GM18499 (cell line): ENCODE measurements around the gene EXOC4.
"Not testable (repeated sequence)": the region's sequence is repeated elsewhere in the genome, so short reads cannot be mapped to it uniquely, and the experiment has no call there.

Source experiments
- ATAC-seq: cut with Tn5 transposase; IDR thresholded peaks from one replicate; pipeline ENCODE4 v1.9.1; 2021; ENCODE audit warnings: moderate number of reproducible peaks; ENCODE audit not compliant: insufficient read depth, unreplicated experiment

Gene EXOC4

GRCh38 chr7:133274265-133274664, 21.4 kb downstream of the EXOC4 start:
- no peak for ATAC-seq

DNA sequence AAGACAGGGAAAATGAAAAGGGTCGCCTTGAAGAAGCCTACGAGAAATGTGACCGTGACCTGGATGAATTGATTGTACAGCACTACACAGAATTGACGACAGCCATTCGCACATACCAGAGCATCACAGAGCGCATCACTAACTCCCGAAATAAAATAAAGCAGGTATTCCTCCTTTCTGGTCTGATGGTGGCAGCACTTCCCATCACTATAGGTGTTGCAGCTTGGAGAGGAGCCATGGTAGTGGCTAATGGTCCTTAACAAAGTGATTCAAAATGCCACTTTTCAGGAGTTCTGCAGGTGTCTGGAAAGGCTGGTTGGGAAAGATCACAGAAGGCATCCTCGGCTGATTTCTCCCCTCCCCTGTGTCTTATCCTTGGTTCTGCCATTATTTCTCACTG, 22.1 kb downstream of the EXOC4 start:
- ATAC-seq, result no peak

GRCh38 chr7:133275446-133276095, 22.7 kb downstream of the EXOC4 start:
- ATAC-seq, result no peak

DNA sequence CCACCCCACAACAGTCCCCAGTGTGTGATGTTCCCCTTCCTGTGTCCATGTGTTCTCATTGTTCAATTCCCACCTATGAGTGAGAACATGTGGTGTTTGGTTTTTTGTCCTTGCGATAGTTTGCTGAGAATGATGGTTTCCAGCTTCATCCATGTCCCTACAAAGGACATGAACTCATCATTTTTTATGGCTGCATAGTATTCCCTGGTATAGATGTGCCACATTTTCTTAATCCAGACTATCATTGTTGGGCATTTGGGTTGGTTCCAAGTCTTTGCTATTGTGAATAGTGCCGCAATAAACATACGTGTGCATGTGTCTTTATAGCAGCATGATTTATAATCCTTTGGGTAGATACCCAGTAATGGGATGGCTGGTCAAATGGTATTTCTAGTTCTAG, 26.1 kb downstream of the EXOC4 start:
- not testable (repeated sequence) for ATAC-seq

- no peak for ATAC-seq
These were observed 29.2 kb downstream of the EXOC4 start for GRCh38 chr7:133282094-133282493.

DNA sequence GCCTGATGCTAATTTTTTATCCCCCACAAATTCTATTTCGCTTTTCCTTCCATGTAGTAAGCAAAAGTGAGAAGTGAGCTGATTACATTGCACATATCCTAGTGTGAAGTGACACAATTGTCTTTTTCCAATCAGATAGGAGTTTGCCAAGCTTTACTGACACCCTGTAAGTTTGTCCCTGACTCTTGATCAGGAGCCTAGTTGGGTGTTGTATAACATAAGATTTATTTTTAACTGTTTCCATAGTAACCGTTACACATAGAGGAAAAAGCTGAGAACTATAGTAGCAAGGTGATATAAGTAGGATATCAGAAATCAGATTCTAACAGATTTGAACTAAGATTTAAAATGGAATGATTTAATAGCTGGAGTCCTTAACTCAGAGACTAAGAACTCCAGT, 31.2 kb downstream of the EXOC4 start:
- no peak for ATAC-seq

DNA sequence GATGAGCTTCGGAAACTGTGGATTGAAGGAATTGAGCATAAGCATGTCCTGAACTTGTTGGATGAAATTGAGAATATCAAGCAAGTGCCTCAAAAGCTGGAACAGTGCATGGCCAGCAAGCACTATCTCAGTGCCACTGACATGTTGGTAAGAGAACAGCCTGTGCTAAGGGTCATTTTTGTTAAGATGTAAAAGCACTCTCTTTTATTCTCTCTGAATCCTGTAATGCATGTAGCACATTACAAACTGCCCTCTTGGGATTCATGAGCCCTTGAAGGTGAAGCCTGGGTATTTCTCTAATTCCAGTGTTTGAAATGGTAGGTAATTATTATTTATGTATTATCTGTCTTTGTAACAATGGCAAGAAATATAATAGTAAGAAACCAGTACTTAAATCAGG, 36.1 kb downstream of the EXOC4 start:
- ATAC-seq, result no peak

GRCh38 chr7:133290041-133290440, 37.2 kb downstream of the EXOC4 start:
- no peak for ATAC-seq

GRCh38 chr7:133290676-133291333, 37.9 kb downstream of the EXOC4 start:
- no peak for ATAC-seq

- ATAC-seq, result no peak
These were observed 39.8 kb downstream of the EXOC4 start for GRCh38 chr7:133292631-133293030.

DNA sequence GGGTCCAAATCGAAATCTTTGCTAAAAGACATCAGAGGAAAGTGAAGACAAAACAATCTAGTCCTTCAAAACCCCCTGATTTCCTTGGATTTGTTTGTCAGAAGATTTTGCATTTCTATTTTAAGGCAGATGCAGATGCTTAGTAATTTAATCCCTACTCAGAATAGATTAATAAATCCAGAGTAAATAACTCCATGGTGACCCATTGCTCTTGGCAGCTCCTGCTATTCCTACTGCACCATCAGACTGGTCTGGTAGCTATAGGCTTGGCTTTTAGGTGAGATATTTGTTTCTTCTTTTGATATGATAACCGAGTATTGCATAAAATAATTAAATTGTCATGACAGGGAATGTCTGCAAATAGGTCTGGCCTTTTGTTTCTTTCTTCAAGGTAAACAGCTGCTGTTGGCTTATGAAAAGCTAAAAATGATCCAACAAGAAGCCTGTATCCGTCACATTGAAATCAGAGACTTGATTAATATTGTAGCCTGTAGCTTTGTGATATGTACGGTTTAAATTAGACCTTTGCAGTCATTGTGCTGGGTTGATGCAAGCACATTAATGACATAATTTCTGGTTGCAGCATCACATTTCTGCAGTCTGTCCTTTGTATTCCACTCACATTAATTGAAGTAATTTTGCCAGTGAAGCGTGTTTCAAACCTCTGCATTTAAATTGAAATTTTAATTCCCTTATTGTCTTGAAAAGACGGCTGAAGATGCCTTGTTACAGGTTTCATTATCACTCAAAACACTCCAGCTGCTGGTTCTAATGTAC, 40.7 kb downstream of the EXOC4 start:
- ATAC-seq, result no peak

DNA sequence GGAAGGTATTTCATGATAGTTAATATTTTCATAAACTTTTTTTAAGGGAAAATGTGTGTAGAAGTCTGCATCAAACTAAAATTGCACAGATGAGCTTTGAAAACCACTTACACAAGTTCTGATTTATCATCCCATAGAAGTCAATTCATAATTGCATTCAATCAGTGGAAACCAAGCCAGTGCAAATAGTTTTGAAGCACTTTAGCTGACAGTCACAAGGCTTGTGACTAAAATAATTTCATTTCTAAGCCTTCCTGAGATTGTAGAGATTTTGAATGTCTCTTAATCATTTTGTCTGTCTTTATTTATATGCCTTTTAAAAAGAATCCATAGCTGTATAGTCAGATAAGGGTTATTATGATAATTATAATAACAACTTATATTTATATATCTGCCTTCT, 41.4 kb downstream of the EXOC4 start:
- ATAC-seq, result no peak

GRCh38 chr7:133295484-133295883, 42.6 kb downstream of the EXOC4 start:
- ATAC-seq, result no peak

GRCh38 chr7:133297093-133297492, 44.2 kb downstream of the EXOC4 start:
- no peak for ATAC-seq

- no peak for ATAC-seq
These were observed 45.2 kb downstream of the EXOC4 start for GRCh38 chr7:133298080-133298479.

GRCh38 chr7:133299676-133300075, 46.8 kb downstream of the EXOC4 start:
- ATAC-seq, result no peak

DNA sequence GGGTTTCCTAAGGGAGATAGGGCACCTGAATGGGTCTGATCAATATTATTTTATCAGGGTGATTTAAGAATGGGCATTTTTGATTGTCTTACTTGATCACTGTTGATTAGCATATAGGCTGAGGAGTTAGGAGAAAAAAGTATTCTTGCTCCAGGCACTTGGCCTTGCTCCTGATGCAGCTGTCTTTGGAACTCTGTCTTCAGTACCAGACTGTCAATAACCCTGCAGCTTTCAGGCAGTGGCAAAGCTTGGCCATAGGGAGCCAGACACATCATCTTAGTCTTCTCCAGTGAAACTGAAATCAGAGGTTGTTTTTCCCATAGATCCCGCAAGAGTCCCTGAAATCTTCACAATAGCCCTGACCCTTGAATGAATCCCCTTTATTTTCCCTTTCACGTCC, 47.2 kb downstream of the EXOC4 start:
- no peak for ATAC-seq

DNA sequence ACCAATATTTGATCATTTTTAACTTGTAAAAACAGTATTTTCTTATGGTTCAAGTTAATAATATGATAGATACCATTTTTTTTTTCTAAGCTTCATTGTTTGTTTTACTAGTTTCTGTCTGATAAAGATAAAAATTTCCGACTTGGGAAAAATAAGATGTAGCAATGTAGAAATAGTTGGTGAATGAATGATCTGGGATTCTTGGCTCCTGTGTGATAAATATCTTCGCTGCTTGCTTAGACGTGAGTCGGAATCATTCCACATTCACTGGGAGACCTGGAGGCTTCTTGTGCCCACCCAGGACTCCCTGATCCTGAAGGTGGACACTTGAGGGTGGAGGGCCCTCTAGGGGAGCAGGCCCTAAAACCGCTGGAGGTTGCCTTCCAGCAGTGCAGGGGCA, 47.9 kb downstream of the EXOC4 start:
- ATAC-seq, result no peak

DNA sequence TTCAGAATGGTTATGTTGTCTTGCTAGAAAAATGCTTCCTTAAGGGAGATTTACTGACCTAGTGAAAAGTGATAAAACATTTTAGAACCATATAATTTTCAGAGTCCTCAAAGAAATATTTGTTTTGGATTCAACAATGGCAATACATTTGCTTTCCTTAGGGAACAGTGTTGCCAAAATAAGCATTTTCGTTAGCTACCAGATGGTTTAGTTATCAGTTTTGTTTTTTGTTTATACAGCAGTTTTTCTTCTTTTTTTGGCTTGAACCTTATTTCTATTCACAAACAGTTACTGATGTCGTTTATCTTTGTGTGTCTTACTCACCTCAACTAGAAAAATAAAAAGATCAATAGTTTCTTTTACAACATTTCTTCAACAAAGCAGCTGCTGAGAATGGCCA, 48.6 kb downstream of the EXOC4 start:
- ATAC-seq, result no peak

GRCh38 chr7:133303372-133303771, 50.5 kb downstream of the EXOC4 start:
- no peak for ATAC-seq

DNA sequence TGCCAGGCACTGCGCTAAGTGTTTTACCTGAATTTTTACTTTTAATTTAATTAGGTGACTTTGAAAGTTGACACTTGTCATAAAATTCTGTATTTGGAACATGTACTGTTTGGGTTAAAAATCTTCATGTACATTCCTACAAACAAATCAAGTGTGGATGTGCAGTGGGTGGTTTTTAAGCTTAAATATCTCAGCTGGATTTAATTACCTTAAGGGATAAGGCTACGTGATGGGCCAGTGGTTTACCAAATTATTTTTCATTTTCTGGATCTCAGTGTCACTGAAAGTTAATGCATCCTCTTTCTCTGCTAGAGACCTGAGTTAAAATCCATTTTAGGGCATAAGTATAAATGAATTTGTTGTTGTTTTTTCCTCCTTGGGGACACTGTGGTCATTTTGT, 51.1 kb downstream of the EXOC4 start:
- no peak for ATAC-seq

DNA sequence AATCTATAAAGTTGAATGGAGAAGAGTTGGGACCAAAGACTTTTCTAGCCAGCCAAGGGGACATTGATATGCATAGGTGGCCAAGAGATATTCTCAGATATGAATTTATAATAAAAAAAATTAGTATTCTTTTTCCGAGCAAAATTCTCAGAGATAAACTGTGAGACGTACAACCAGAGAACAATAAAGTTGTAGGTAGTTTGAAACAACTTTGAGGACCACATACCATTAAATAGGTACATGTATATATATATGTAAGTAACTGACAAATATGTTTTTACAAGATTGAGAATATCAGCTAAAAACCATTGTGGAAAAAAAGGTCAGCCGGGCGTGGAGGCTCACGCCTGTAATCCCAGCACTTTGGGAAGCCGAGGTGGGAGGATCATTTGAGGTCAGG, 56.5 kb downstream of the EXOC4 start:
- ATAC-seq, result no peak
